ENCODE measurements around the gene CUEDC2.

The CUEDC2 gene

DNA sequence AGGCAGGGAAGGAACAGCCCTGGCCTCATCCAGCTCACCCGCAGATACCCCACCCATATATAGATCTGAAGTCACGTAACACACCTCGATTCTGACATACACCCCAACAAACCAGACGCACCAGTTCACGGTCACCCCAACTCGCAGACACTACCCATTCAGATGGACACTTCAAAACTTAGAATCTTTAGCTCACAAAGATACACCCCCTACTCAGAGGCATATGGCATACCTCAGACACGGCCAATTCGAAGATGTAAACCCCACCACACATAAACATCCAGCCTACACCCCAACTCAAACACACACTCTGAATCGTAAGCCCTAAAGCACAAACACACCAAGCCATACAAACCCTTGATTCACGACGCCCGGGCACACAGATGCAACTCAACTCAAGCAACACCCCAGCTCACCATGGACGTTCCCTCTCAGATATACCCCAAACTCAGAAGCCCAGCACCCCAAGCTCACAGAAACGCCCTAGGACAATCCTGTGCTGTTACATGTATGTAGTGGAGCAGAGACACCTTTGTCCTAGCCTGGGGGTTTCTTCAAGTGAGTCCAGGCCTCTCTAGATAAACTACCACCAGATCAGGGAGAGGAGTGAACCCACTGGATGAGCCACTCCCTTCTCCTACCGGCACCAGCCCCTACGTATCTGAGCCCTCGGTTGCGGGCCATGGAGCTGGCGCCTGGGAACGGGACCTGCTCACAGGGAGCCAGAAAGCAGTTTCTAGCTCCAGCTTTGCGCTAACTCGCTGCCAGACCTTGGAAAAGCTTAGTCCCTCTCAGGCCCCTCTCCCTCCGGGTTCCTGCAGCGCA lies 22.6 kb downstream of the CUEDC2 start:
- no peak for TF ChIP-seq JUND (IDR thresholded peaks at IDR 0.05; ENCODE audit: low read depth)
- DNase-seq (ENCODE audit: low read depth in 1 of 2, low spot score in 1 of 2): no peak
- in situ Hi-C loops (cut with HindIII; ENCODE audit: low pct_unique_long_range_greater_than_20kb, low sequenced_read_pairs): no loop called here

DNA sequence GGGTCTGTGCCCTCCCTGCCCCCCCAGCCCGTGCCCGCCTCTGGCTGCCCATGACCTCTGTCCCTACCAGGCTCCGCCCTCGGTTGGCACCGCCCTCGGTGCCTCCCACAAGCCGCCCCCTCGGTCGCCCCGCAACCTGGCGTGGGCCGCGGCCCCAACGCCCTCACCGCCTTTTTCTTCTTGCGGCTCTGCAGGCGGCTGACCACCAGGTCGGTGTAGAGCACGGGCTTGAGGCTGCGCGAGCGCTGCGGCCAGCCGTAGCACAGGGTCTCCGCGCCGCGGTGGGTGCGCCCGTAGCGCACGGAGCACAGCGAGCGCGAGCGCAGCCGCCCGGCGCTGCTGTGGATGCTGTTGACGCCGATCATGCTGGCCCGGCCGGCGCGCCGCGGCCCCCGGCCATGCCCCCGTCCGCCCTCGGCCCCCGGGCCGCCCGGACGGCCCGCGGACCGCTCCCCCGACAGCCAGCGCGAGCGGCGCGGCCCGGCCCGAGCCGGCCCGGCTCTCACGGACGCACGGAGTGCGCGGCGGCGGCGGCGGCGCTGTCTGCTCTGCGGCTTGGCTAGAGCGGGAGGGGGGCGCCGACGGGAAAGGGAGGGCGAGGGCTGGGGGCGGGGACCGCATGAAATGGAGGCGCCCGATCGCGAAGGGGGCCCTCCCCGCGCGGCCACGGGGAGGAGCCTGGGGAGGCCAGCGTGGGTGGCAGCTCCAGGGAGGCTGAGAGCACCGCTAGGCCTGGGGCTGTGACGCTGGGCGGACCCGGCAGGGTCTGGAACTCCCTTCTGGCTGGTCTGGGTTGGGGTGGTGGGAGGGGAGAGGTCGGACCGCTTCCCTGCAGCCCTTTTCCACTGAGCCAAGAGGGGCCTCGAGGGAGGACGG lies 23.4 kb downstream of the CUEDC2 start:
- in situ Hi-C loops (cut with HindIII; ENCODE audit: low pct_unique_long_range_greater_than_20kb, low sequenced_read_pairs): no loop called here
- DNase-seq (ENCODE audit: low read depth in 1 of 2, low spot score in 1 of 2): no peak
- TF ChIP-seq JUND (IDR thresholded peaks at IDR 0.05; ENCODE audit: low read depth): no peak

DNA sequence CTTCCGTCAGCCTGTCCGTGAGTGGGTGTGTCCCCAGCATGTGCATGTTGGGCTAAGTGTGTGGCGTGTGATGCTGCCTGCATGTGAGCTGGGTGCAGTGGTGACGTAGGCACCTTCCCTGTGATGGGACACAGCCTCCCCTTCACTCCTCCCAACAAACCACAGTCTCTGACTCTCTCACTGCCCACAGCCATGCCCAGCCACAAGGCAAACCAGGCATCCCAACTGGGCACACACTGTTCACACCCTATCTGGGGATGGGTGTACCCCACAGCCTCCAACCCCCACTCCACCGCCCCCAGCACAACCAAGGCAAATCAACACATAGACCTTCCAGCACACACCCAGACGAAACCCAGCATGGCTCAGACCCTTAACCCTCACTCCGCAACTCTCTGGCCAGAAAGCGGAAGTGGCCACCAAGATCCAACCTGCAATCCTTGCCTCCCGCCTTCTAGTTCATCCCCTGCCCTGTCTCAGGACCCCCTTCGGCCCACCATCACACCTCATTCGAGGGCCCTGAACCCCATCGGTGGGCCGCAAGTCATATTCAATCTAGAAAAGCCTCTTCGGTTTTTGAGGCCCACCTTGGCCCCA lies 24.1 kb downstream of the CUEDC2 start:
- no peak for TF ChIP-seq JUND (IDR thresholded peaks at IDR 0.05; ENCODE audit: low read depth)
- in situ Hi-C loops (cut with HindIII; ENCODE audit: low pct_unique_long_range_greater_than_20kb, low sequenced_read_pairs): no loop called here

DNA sequence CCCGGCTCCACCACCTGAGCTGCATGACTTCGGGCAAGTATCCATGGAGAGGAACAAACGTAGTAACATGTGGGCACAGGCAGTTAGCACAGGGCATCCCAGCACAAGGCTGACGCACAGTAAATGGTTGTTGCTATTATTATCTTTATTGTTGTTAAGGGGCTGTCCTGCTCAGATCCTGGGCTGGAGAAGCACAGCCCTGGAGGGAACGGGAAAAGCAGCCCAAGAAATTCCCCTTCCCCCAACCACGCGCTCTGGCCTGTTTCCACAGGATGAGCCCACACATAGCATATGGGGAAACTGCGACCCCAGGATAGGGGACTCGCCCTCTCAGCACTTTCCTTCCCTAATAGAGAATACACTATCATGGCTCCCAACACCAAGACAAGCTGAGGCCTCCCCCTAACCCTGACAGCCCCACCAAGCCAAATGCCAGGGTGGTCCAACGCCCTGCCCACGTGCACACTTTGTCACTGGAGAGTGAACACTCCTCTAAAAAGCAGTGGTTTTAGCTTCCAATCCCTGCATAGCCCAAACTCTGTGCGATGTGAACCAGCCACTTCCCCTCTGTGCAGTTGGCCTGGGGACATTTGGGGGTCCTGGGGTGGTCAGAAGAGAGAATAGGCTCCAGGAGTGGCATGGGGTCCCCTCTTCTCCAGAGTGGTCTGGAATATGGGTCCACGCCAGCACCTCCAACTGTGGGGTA lies 24.8 kb downstream of the CUEDC2 start:
- no peak for TF ChIP-seq JUND (IDR thresholded peaks at IDR 0.05; ENCODE audit: low read depth)
- in situ Hi-C loops (cut with HindIII; ENCODE audit: low pct_unique_long_range_greater_than_20kb, low sequenced_read_pairs): no loop called here
- no peak for DNase-seq (ENCODE audit: low read depth in 1 of 2, low spot score in 1 of 2)

More for the DNA sequence above, 24.1 kb downstream of the CUEDC2 start:
- no peak for DNase-seq (ENCODE audit: low read depth in 1 of 2, low spot score in 1 of 2)

GRCh38 chr10:102406815-102407214 lies 25.6 kb downstream of the CUEDC2 start:
- in situ Hi-C loops (cut with HindIII; ENCODE audit: low pct_unique_long_range_greater_than_20kb, low sequenced_read_pairs): no loop called here
- no peak for TF ChIP-seq JUND (IDR thresholded peaks at IDR 0.05; ENCODE audit: low read depth)
- DNase-seq (ENCODE audit: low read depth in 1 of 2, low spot score in 1 of 2): no peak

DNA sequence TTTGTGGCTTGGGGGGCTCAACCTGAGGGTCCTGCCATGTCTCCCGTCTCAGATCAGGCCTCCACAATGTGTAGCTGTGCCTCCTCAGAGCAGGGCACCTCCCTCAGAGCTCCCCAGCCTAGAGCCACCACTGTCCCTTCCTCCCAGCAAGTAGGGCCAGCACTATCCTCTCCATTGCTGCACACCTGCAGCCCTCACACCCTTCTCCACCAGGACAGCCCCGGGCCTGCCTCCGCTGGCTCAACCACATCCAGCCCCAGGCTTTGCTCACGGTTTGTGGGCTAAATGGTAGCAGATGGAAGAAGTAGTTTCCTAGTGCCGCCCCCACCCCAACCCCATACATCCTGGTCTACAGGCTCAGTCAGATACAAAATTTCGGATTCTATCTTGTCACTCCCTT lies 26.7 kb downstream of the CUEDC2 start:
- TF ChIP-seq JUND (IDR thresholded peaks at IDR 0.05; ENCODE audit: low read depth): no peak
- no peak for DNase-seq (ENCODE audit: low read depth in 1 of 2, low spot score in 1 of 2)
- in situ Hi-C loops (cut with HindIII; ENCODE audit: low pct_unique_long_range_greater_than_20kb, low sequenced_read_pairs): no loop called here

- TF ChIP-seq JUND (IDR thresholded peaks at IDR 0.05; ENCODE audit: low read depth): no peak
- in situ Hi-C loops (cut with HindIII; ENCODE audit: low pct_unique_long_range_greater_than_20kb, low sequenced_read_pairs): no loop called here
Observed at GRCh38 chr10:102405108-102405571, 27.2 kb downstream of the CUEDC2 start.

DNA sequence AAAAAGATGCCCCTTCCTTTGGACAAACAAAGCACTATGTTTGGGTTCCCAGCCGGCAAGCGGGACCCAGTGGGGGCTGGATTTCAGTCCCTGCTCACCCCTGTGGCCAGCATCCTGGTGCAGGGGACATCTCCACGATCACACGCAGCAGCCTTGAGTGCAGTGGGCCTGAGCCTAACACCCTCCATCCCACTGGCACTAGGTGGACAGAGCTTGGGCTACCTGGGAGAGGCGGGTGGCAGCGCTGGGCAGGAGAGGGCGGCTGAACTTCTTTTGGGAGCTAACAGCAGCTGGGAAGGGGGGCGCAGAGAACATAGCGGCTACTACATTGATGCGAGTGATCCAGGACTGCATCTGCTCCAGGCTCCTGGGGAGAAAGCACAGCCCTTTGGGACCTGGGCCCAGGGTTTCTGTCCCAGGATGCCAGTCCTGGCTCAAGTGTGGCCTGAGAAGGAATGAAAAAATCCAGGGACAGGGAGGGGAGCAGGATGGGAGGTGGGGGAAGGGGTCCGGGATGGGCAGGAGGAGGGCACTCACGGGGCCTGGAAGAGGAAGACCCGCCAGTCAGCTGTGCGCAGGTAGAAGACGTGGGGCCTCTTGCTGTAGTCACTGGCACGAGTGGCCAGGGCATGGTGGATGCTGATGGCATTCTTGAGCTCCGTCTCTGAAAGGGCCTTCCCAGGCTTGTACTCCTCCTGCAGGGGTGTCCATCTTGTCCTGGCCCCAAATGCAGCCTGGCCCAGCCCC lies 27.8 kb downstream of the CUEDC2 start:
- no peak for TF ChIP-seq JUND (IDR thresholded peaks at IDR 0.05; ENCODE audit: low read depth)
- no peak for DNase-seq (ENCODE audit: low read depth in 1 of 2, low spot score in 1 of 2)
- in situ Hi-C loops (cut with HindIII; ENCODE audit: low pct_unique_long_range_greater_than_20kb, low sequenced_read_pairs): no loop called here

More at GRCh38 chr10:102405108-102405571, 27.2 kb downstream of the CUEDC2 start:
- no peak for DNase-seq (ENCODE audit: low read depth in 1 of 2, low spot score in 1 of 2)

- in situ Hi-C loops (cut with HindIII; ENCODE audit: low pct_unique_long_range_greater_than_20kb, low sequenced_read_pairs): no loop called here
- TF ChIP-seq JUND (IDR thresholded peaks at IDR 0.05; ENCODE audit: low read depth): no peak
- no peak for DNase-seq (ENCODE audit: low read depth in 1 of 2, low spot score in 1 of 2)
Observed at GRCh38 chr10:102403115-102403514, 29.3 kb downstream of the CUEDC2 start.

DNA sequence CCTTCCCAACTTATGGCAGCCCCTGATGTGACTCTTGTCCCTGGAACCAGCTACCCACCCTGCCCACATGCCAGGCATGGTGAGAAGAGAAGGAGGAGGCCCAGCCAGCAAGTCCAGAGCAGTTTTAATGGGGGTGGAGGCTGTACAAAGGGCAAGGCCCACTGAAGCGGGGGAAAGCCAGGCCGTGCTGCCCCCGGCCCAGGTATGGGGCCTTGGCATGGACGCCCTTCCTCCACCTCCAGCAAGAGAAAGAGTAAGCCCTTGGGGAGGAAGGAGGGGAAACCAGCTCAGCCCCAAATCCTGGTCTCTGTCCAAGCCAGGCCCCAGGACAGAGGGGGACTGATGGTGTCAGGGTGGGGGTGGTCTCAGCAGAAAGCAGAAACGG lies 29.9 kb downstream of the CUEDC2 start:
- no peak for DNase-seq (ENCODE audit: low read depth in 1 of 2, low spot score in 1 of 2)
- in situ Hi-C loops (cut with HindIII; ENCODE audit: low pct_unique_long_range_greater_than_20kb, low sequenced_read_pairs): no loop called here
- no peak for TF ChIP-seq JUND (IDR thresholded peaks at IDR 0.05; ENCODE audit: low read depth)

- in situ Hi-C loops (cut with HindIII; ENCODE audit: low pct_unique_long_range_greater_than_20kb, low sequenced_read_pairs): no loop called here
- no peak for TF ChIP-seq JUND (IDR thresholded peaks at IDR 0.05; ENCODE audit: low read depth)
- peak; percentile 78 to 80 for DNase-seq (ENCODE audit: low read depth in 1 of 2, low spot score in 1 of 2)
Observed at GRCh38 chr10:102401735-102402511, 30.5 kb downstream of the CUEDC2 start.
